Hematopoietic multipotent progenitor cell (in vitro differentiated cells): Measurements from ENCODE around the gene CCR7. TPM values are rescaled to one million over a fixed set of nuclear protein-coding genes. Genes with fewer than 3 reads are reported as not detected.
"Not testable (repeated sequence)": the region's sequence is repeated elsewhere in the genome, so short reads cannot be mapped to it uniquely, and the experiment has no call there.

ENCODE experiments used
- DNase-seq, 3 donors: peaks; one replicate each; pipeline ENCODE4 v3.0.0-alpha.2; 2011 to 2015; ENCODE audit warnings: low read depth in 2 of 3, low spot score in 2 of 3
- total RNA-seq: library from RNA; depleted of rRNA; stranded (reverse); fragments of >200 nt; gene quantifications from one replicate; pipeline ENCODE4 v1.2.3, GENCODE V29; 2012

The CCR7 gene
- total RNA-seq, 1 donor, result 4.6 TPM

DNA sequence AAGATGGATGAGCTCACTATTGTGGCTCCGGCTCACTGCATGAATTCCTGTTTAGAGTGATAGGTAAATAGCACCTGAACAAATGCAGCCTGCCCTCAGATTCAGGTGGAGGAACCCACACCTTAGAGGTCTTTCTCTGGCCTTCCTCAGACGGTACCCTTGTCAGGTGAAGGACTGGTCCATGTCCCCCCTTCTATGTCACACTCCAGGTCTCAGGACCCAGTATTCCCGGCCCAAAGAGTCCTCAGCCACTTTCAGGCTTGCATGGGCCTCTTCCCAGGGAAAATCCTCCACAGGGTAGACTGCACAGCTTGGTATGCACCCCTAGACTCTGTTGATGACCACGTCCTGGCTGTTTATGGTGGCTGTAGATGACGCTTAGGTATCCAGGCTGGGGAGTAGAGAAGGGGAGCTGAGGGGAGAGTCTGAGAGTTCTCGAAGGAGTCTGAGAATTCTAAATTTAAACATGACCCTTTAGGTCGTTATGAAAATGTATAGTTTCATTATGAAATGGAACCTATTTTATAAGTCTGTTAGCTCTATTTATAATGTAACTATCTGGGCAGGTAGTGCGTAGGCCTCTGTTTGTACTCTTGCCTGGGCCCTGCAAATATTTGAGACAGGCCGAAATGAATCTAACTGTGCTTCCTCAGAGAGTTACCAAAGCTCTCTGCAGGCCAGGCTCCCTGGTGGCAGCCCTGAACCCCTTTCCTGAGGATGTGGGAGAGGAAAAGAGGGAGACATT, 32.5 kb upstream of the CCR7 start:
- DNase-seq, result no peak

DNA sequence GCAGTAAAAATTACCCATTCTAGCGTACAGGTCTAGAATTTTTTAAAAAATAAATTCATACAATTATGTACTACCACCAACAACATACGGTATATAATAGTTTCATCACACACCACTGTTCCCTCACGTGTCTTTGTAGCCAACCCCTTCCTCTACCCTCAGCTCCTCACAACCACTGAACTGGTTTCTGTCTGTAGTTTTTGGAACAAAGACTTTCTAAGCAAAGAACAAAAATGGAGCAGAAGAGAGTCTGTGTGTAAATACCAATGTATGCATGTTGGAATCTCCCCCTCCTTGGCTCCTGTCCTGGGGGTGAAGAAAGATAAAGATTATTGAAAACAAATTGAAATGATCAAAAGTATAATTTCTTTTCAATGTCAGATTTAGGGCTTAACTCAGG, 31.9 kb upstream of the CCR7 start:
- DNase-seq, result no peak

DNA sequence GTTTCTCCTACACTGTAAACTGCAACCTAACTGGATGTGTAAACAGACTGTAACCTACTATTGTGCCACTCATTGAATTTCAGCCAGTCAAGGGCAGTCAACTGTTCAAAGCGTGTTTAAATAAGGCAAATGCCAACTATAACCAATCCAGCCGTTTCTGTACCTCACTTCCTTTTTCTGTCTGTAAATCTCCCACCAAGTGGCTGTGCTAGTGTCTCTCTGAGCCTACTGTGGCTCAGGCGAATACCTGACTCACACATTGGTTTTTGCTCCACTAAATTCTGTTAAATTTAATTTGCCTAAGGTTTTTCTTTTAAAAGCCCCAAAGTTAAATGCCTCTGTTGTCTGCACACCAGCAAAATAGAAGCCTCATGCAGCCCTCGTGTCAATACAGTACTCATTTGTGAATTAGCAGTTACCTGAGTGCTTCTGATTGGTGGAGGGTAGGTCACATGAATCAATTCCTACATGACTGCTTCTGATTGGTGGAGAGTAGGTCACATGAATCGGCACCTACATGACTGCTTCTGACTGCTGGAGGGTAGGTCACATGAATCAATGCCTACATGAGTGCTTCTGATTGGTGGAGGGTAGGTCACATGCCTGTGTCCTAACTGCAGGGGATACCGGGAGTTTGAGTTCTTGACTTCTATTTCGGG, 31.1 kb upstream of the CCR7 start:
- peak in 1 of 3 donors; percentile 43 for DNase-seq

DNA sequence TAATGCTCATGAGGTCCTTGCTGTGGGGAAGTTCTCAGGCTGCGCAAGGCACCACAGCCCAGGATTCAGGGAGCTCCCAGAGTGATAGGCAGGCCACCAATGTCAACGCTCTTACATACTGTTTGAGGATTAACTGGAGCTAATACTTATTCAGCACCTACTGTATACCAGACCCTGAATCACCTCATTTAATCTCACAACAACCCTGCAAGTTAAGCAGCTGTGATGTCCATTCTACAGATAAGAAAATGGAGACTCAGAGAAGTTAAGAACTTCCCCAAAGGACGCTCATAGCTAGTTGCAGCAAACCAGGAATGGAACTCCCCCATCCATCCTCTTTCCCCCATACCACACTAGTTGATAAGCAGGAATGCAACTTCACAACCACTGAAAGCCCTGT, 25.5 kb upstream of the CCR7 start:
- DNase-seq, result no peak

DNA sequence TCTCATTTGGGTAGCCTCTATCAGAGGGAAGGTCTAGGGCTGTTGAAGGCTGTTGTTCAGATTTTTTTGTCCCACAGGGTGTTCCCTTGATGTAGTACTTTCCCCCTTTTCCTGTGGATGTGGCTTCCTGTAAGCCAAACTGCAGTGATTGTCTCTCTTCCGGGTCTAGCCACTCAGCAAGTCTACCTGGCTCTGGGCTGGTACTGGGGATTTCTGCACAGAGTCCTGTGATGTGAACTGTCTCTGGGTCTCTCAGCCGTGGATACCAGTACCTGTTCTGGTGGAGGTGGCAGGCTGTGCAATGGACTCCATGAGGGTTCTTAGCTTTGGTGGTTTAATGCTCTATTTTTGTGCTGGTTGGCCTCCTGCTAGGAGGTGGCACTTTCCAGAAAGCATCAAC, 23.3 kb upstream of the CCR7 start:
- no peak for DNase-seq

DNA sequence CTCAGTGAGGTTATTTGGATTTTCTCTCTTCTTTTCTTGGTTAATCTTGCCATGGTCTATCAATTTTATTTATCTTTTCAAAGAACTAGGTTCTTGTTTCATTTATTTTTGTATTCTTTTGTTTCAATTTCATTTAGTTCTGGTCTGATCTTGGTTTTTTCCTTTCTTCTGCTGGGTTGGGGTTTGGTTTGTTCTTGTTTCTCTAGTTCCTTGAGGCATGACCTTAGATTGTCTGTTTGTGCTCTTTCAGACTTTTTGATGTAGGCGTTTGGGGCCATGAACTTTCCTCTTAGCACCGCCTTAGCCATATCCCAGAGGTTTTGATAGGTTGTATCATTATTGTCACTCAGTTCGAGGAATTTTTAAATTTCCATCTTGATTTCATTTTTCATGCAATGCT, 21.0 kb upstream of the CCR7 start:
- DNase-seq, result not testable (repeated sequence)

DNA sequence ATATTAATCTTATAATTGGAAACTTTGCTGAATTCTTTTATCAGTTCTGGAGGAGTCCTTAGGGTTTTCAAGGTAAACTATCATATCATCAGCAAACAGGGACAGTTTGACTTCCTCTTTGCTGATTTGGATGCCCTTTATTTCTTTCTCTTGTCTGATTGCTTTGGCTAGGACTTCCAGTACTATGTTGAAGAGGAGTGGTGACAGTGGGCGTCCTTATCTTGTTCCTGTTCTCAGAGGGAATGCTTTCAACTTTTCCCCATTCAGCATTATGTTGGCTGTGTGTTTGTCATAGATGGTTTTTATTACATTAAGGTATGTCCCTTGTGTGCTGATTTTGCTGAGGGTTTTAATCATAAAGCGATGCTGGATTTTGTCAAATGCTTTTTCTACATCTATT, 19.7 kb upstream of the CCR7 start:
- not testable (repeated sequence) for DNase-seq

DNA sequence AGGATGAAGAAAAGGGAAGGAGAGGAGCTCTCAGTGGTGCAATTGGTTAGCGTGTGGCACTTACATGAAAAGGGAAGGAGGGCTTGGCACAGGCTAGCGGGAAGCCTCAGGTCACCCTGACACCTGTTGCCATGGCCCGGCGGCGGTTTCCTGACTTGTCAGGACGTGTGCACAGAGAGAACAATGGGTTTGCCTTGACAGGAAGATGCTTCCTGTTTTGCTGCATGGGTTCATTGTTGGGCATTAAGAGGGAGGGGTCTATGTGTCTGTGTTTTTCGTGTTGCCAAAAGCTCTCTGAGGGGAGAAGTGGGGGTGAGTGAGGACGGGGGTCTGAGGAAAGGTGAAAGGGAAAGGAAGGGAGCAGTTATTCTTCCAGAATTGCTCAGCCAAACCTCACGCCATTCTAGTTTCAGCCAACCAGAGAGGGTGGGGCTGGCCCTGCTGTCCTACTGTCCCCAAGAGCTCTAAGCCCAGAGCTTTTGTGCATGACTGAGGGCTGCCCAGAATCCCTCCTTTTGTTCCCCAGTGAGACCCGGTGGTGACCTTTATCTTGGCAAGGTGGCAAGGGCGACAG, 17.1 kb upstream of the CCR7 start:
- peak in 2 of 3 donors; percentile 89 to 98 for DNase-seq

DNA sequence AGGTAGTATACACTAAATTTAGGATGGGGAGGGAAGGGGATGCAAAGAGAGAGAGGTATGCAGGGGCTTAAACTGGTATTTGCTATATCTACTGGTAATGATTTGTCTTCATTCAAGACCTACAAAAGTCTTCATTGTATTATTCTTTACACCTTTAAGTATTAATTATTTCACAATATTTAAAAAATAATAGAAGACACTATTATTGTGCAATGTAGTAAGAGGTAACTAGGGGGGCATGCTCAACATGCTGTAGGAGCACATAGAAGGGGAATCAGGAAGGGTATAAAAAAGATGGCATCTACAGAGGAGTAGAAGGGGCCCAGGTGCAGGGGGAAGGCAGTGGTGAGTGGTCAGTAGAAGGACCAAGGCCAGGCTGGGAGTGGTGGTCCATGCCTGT, 14.9 kb upstream of the CCR7 start:
- DNase-seq, result no peak

DNA sequence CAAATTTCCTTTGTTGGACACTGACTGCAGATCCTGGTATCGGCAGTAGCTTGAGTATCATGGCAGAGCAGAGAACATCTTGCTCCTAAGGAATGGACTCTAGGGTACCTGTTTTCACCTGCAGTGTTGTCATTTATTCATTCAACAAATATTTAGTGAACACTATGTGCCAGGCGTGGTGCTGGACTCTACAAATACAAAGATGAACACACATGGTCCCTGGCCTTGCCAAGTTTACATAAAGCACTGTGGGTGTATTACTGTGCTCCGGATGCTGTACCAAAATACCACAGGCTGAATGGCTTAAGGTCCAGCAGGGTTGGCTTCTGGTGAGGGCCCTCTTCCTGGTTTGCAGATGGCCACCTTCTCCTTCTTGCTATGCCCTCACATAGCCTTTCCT, 14.2 kb upstream of the CCR7 start:
- DNase-seq, result no peak

DNA sequence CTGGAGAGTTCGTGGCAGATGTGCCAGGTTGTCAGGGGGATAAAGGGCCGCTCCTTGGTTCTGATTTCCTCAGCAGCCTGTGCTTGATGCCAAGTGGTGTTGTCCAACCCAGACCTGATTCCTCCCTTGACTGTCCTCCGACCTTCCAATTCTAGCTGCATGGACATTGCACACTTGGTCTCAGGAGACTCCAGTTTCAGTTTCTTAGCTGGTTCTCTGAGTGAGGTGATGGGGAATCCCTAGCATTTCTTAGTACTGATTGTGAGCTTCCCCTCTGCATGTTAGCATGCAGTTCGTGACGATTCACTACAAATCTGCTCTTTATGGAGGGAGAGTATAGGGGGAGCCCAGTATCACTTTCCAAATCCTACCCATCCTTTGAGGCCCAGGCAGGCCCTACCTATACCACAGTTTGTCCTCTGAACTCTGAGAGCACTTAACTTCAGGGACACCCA, 12.4 kb upstream of the CCR7 start:
- no peak for DNase-seq

DNA sequence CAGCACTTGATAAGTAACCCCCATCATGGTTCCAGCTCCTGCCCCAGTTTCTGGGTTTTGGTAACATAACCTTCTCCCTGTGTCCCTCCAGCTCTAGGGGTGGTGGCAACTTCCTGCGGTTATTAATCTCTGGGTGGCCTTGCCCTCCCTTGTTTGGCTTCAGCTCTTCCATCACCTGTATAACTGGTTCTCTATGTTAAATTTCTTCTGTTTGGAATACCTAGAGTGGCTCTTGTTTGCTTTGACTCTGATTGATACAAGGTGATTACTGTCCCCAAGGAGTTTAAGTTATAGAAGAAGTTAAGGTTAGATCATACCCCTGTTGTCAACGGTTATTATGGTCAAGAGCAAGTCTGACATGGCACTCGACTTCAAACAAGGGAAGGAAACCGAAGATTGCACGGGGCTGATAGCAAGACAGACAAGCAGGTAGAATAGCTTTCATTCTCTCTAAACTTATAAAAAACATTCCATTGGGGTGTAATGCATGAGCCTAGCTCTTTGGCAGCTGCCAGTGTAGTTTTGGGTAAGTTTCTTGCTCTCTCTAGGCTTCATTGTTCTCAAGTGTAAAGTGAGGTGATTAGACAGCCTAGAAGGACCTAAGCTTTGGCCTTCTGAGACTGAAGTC, 11.0 kb upstream of the CCR7 start:
- DNase-seq, result no peak

DNA sequence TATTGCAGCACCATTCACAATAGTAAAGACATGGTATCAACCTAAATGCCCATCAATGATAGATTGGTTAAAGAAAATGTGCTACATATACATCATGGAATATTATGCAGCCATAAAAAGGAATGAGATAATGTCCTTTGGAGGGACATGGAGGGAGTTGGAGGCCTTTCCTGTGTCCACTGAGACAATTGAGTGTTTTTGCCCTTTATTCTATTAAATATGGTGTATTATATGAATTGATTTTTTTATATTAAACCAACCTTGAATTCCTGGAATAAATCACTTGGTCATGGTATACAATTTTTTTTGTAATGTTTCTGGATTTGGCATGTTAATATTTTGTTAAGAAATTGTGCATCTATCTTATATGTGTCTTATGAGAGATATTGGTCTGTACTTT, 9.0 kb upstream of the CCR7 start:
- DNase-seq, result no peak

DNA sequence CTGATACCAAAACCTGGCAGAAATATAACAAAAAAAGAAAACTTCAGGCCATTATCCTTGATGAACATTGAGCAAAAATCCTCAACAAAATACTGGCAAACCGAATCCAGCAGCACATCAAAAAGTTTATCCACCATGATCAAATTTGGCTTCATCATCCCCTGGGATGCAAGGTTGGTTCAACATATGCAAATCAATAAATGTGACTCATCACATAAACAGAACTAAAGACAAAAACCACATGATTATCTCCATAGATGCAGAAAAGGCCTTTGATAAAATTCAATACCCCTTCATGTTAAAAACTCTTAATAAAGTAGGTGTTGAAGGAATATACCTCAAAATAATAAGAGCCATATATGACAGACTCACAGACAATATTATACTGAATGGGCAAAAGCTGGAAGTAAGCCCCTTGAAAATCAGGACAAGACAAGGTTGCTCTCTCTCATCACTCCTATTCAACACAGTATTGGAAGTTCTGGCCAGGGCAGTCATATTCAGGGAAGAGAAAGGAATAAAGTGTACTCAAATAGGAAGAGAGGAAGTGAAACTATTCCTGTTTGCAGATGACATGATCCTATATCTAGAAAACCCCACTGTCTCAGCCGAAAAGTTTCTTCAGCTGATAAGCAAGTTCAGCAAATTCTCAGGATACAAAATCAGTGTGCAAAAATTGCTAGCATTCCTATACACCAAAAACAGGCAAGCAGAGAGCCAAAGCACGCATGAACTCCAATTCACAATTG, 7.1 kb upstream of the CCR7 start:
- DNase-seq, result not testable (repeated sequence)

DNA sequence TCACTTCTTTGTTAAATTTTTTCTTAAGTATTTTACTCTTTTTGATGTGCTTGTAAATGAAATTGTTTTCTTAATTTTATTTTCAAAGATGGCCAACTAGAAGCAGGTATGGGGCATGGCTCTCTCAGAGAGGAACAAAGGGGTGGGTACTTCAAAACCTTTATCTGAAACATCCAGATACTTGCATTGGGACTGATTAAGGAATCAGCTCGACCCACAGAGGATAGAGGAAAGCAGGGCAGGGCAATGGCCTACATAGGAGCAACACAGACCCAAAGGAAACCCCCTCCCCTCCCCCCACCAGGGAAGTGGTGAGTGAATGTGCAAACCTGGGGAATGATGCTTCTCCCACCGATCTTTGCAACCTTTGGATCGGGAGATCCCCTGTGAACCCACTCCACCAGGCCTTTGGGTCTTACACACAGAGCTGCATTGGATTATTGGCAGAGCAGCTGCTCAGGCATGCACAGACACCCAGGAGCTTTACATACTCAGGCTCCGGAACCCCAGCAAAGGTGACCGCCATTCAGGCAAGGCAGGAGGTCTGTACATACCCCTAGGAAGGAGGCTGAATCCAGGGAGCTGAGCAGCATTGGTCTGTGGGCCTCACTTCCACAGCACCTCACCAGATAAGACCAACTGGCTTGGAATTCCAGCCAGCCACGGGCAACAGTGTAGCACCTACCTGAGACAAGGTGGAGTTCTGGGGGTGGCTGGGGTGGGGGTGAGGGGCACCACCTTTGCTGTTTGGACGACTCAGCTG, 3.0 kb upstream of the CCR7 start:
- no peak for DNase-seq

DNA sequence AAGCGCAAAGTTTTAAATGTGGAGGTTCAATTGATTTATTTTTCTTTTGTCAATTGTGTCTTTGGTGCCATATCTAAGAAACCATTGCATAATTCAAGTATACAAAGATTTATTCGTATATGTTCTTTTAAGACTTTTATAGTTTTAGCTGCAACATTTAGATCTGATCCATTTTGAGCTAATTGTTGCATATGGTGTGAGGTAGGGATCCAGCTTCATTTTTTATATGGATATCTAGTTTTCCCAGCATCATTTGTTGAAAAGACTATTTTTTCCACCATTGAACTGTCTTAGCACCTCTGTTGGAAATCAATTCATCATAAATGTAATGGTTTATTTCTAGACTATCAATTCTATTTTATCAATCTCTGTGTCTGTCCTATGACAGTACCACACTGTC, 2.1 kb upstream of the CCR7 start:
- no peak for DNase-seq

DNA sequence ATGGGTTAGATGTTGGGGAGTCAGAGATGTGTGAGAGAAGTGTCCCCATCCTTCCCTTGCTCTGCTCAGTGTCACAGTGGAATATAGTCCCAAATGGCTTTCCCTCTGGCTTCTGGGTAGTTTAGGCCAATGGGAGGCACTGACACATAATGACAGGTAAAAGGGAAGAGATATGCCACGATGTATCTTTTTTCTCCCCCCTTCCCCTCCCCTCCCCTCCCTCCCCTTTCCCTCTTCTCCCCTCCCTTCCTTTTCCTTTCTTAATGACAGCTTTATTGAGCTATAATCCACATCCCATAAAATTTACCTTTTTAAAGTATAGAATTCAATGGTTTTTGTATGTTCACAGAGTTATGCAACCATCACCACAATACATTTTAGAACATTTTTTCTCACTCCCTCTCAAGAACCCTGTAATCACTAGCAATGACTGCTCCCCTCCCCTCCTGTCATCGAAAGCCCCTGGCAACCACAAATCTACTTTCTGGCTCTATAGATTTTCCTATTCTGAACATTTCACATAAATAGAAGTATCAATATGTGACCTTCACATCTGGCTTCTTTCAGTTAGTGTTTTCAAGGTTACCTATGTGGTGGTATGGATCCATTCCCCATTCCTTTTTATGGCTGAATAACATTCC, 617 bp upstream of the CCR7 start:
- DNase-seq, result no peak

DNA sequence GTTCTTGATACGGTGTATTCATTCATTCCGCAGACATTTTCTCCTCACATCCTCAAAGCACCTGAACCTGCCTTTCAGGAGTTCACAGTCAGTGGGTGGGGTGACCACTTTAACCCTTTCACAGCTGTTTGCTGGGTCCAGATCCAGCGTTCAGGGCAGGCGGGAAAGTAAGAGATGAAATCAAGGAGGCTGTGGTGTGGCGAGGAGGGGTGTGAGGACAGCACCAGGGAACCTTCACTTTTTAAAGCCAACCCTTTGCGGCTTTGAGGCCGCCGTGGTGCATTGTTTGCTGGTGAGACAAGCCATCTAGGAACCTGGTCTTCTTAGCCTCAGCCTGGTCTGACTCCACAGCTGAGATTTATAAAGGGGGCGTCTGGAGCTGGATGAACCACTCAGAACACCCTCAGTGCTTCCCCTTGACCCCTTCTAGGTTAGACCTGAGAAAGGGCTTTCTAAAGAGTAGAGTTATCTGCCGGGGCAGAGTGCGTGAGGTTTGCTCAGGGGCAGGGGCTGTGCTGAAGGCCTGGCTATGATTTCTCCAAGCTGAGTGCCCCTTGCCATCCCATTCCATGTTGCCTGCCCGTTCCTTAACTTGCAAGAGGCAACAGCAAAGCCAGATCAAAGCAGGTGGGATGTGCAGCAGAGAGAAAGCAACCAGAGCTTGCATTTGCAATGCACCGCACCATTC, 933 bp downstream of the CCR7 start:
- no peak for DNase-seq
